ENCODE measurements around the gene TRPC4.

The TRPC4 gene

GRCh38 chr13:37587236-37587635, 282.3 kb downstream of the TRPC4 start:
- Mint-ChIP-seq H3K27me3 (ENCODE audit: low read depth, poor library complexity) (no peaks in the 10 kb centered on the region), H3K4me3 (no peak overlapping the region), H3K36me3 (ENCODE audit: low read depth) (no peaks in the 10 kb centered on the region), H3K27ac (no peak overlapping the region), H3K4me1 (no peaks in the 10 kb centered on the region), H3K9me3 (no peaks in the 10 kb centered on the region)
- TF ChIP-seq CTCF (IDR thresholded peaks at IDR 0.05) = no peak
- no peak for DNase-seq
